GM18517 (cell line): ENCODE results near the gene PIK3CD.
"Not testable (repeated sequence)": the region's sequence is repeated elsewhere in the genome, so short reads cannot be mapped to it uniquely, and the experiment has no call there.

ENCODE experiments used
- ATAC-seq: cut with Tn5 transposase; IDR thresholded peaks from one replicate; pipeline ENCODE4 v1.9.1; 2021; ENCODE audit warnings: mild to moderate bottlenecking, moderate library complexity; ENCODE audit not compliant: unreplicated experiment

The PIK3CD gene

DNA sequence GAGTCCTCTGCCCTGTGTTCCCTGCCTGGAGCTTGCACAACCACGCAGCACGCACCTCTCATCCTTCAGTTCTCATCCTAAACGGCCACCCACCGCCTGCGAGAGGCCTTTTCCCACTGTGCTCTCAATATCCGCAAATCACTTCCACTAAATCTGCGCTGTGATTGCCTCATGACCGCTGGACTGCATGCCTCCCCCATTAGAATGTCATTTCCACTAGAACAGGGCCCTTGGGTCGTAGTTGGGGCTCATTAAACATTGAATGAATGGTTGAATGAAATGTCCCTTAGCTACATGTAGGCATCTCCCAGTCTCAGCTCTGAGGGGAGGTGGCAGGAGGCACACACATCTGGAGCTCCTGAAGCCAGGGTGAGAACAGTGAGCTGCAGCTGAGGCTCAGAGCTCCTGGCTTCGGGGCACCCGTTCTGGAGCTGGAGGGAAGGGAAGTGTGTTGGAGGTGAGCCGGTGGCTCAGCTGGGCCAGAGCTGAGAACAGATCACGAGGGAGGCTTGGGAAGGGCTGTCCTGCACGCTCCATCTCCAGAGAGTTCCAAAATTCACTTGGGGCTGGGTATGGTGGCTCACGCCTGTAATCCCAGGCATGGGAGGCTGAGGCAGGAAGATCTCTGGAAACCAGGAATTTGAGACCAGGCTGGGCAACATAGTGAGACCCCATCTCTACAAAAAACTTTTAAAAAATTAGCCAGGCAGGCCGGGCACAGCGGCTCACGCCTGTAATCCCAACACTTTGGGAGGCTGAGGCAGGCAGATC lies 32.4 kb upstream of the PIK3CD start:
- no peak for ATAC-seq

GRCh38 chr1:9621032-9621431 lies 30.5 kb upstream of the PIK3CD start:
- ATAC-seq, result no peak

- no peak for ATAC-seq
Observed at GRCh38 chr1:9624081-9624480, 27.4 kb upstream of the PIK3CD start.

DNA sequence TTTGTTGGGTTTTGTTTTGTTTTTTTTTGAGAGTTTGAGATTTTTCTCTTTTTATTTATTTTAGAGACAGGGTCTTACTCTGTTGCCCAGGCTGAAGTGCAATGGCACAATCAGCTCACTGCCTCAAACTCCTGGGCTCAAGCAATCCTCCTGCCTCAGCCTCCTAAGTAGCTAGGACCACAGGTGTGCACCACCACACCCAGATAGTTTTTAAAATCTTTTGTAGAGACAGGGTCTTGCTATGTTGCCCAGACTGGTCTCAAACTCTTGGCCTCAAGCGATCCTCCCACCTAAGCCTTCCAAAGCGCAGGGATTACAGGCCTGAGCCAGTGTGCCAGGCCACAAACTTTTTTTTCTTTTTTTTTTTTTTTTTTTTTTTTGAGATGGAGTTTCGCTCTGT lies 26.5 kb upstream of the PIK3CD start:
- ATAC-seq, result not testable (repeated sequence)

- peak; percentile 55 for ATAC-seq
Observed at GRCh38 chr1:9626201-9626608, 25.3 kb upstream of the PIK3CD start.

DNA sequence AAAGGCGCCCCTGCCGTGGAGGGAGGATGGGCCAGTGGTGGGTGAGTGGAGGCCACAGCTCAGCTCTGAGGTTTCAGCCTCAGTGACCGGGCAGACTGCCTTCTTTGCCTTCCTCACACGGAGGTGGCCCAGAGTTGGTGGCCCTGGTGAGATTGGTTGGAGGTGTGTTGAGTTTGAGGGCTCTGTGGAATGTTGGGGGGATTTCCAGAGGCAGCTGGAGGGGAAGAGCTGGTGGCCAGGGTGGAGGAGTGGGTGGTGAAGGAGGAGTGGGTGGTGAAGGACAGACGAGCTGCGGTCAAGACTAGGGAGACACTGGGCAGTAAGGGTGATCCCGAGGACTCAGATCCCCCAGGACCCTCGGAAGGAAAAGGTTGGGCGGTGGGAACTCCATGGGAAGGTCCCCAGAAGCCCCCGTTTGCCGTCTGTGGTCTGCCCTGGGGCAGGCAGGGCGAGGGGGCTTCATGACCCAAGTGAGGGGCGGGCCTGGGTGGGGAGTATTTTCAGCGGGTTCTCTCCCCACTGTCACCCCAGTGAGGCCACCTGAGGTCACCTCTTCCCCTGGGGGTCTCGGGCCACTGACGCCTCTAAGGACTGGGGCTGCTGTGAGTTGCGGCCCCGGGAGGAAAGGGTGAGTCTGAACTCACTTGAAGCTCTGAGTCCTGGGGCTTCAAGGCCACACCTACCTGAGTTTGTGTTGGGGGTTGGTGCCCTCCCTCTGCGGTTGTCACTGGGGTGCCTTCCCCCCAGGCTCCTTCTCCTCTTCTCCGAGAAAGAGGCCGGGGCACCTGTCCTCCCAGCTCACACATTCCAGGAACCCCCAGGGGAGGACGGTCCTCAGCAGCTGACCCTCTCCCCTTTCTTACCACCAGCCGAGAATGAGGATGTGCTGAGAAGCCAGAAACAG lies 22.7 kb upstream of the PIK3CD start:
- ATAC-seq, result no peak

DNA sequence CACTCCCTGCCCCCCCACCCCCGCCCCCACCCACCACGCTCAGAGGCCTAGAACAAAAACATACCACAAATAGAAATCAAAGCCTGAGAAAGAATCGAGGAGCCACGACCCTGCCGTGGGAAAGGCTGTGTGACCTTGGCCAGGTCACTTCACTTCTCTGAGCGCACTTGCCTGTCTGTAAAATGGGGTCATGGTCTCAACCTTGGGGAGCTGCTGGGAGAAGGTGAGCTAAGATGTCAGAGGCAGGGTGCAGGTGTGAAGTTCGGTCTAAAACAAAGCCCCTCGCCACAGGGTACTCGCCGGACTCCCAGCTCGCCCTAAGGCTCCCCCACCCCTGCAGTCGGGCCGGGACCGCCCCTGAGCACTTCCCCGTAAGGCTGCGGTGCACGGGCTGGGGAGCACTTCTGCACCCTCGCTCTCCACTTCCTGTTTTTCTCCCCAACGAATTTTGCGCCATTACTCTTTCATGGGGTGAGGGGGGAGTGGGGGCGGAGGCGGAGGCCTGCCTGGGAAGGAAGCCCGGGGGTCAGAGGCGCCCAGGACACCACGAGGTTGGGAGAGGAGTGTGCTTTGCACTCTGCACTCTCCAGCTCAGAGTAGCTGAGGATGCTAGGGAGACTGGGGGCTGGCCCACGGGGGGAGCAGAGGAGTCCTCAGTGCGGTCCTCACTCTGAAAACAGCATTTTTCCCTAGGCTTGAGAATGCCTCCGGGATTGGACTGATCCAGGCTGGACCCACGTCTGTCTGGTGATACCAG lies 21.9 kb upstream of the PIK3CD start:
- no peak for ATAC-seq

GRCh38 chr1:9630331-9631111 lies 21.0 kb upstream of the PIK3CD start:
- no peak for ATAC-seq

GRCh38 chr1:9631613-9632012 lies 19.9 kb upstream of the PIK3CD start:
- ATAC-seq, result no peak

GRCh38 chr1:9633493-9633892 lies 18.0 kb upstream of the PIK3CD start:
- ATAC-seq, result no peak

DNA sequence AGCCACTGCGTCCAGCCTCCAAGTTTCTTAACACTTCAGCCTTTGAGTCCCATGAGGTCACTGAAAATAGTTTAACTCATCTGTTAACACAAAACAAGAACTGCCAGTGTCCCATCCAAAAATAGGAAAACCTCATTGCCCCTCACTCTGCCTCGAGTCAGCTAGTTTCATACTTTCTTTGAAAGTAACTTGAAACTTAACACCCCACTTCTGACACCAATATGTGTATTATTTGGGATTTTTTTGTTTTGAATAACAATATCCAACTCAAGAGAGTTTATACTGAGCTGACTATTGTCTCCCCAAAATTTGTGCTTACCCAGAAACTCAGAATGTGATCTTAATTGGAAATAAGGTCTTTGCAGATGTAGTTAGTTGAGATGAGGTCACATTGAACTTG lies 16.9 kb upstream of the PIK3CD start:
- ATAC-seq, result no peak

GRCh38 chr1:9639227-9639626 lies 12.3 kb upstream of the PIK3CD start:
- no peak for ATAC-seq

DNA sequence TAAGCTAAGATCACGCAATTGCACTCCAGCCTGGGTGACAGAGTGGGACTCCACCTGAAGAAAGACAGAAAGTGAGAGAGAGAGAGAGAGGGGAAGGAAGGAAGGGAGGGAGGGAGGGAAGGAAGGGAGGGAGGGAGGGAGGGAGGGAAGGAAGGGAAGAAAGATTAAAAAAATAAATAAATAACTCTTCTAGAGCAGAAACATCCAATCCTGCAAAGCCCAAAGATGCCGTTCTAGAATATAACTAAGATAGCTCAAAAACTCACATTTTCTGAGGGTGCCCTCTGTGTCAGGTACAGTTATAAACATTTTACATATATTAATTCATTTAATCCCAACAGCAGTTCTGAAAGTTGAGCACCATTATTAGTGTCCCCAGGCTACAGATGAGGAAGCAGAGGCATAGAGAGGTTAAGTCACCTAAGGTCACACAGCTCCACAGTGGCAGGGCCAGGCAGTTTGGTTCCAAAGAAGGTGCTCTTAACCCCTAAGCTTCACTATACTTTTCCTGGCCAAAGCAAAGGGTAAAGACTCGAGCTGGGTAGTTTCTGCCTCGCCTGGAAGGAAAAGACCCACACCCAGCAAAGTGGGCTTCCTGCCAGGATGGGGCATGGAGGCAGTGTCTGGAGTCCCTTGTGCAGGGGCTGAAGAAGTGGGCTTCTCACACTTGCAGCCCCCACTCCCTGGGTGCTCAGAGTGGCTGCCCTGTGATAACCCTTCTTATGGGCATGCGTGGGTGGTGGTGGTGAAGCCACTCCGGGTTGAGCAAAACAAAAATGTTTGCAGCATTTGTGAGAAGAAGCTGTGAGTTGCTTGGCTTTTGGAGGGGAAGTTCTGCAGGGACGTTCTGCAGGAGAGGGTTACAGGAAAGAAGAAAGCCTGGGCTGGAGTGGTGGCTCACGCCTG lies 7.9 kb upstream of the PIK3CD start:
- ATAC-seq, result no peak

DNA sequence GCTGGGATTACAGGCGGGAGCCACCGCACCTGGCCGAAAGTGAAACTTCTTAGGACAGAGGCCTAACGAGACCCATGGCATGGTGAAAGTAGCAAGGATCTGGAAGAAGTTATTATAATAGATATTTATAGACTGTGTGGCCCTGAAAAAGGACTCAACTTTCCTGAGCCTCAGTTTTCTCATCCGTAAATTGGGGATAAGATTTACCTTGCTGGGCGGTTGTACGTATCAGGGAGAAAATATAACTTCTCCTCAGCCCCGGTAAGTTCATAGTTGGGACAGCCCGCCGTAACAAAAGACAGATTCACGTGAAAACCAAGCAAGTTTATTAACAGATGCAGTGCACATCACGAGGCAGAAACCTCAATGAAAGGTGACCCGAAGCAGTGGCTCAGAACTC lies 5.5 kb upstream of the PIK3CD start:
- ATAC-seq, result no peak

DNA sequence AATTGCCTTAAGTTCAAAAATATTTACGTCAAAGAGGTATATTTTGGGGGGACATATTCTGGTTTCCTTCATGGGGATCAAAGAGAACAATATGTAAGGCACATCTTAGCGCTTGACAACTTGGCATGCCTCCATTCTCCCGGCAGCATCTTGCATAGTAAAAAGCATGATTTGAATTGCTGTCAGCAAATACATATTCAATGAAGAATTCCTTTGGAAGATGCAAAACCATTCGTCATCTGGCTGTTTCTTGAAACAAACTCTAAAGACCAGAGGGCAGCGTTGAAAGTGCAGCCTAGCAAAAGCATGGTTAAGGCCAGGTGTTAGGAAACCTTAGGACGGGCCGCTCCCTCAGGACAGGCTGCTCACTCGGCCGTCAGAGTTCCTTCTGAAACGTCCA lies 3.4 kb upstream of the PIK3CD start:
- ATAC-seq, result no peak

DNA sequence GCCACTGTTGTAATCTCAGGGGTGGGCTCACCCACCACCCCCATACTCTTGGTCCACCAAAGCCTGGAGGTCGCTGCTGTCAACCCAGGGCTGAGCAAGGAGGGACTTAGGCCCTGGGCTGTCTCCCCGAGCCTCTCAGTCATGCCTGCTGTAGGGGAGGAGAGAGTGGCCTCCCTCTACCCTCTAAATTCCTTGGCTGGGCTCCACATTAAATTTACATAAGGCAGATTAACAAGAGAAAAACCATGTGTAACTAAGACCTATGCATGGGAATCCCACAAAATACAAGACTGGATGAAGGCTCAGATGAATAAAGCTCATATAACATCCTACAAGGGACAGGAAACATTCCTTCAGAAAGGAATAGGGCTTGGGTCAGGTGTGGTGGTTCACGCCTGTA lies 1.8 kb upstream of the PIK3CD start:
- no peak for ATAC-seq

GRCh38 chr1:9651220-9651564 lies 339 bp upstream of the PIK3CD start:
- no peak for ATAC-seq

GRCh38 chr1:9652379-9653209 lies 1.1 kb downstream of the PIK3CD start:
- ATAC-seq, result no peak

- ATAC-seq, result no peak
Observed at GRCh38 chr1:9653210-9653490, 1.6 kb downstream of the PIK3CD start.
